Measurements from ENCODE around the gene LCMT2.

The LCMT2 gene

GRCh38 chr15:43275740-43276562 lies 54.4 kb downstream of the LCMT2 start:
- no peak for DNase-seq

GRCh38 chr15:43274136-43274535 lies 56.2 kb downstream of the LCMT2 start:
- no peak for DNase-seq
